CD8-positive, alpha-beta memory T cell (primary cell): ENCODE measurements around the gene TCOF1. TPM values are rescaled to one million over a fixed set of nuclear protein-coding genes. Genes with fewer than 3 reads are reported as not detected.

Source experiments
- CTCF ChIA-PET: fragments of 350-600 bp; sonication (Branson Sonifier 250); formaldehyde crosslinking; loops from one replicate; lab custom pipeline; 2021; ENCODE audit warnings: antibody characterized with exemption; lab: Charles Lee
- POLR2A ChIA-PET: fragments of 350-600 bp; sonication (Branson Sonifier 250); formaldehyde crosslinking; loops from one replicate; lab custom pipeline; 2021; ENCODE audit warnings: antibody characterized with exemption; lab: Charles Lee
- DNase-seq, 5 donors: peaks; one replicate each; pipeline versions ENCODE4 v3.0.0 to v3.0.0-alpha.2; 2020 to 2022; ENCODE audit warnings: mixed read lengths in 1 of 5
- H3K27ac ChIP-seq: one replicate; pipeline ENCODE4 v1.7.0; 2013; ENCODE audit warnings: low read depth, mild to moderate bottlenecking, low read length, moderate library complexity
- H3K27me3 ChIP-seq: 2 replicates; pipeline ENCODE4 v1.7.0; 2013; ENCODE audit warnings: low read length, mild to moderate bottlenecking; ENCODE audit not compliant: insufficient read depth, poor library complexity, severe bottlenecking
- H3K36me3 ChIP-seq: 2 replicates; pipeline ENCODE4 v1.7.0; 2013; ENCODE audit warnings: mild to moderate bottlenecking, low read length, moderate library complexity; ENCODE audit not compliant: insufficient read depth
- H3K4me1 ChIP-seq: 2 replicates; pipeline ENCODE4 v1.7.0; 2013; ENCODE audit warnings: mild to moderate bottlenecking, low read length, moderate library complexity; ENCODE audit not compliant: insufficient read depth
- H3K4me3 ChIP-seq: 2 replicates; pipeline ENCODE4 v1.7.0; 2013; ENCODE audit warnings: mild to moderate bottlenecking, low read length
- H3K9me3 ChIP-seq: 2 replicates; pipeline ENCODE4 v1.7.0; 2013; ENCODE audit warnings: mild to moderate bottlenecking, low read length
- H3K27ac Mint-ChIP-seq, 8 donors: one replicate each; pipeline ENCODE4 v1.8.0; 2020 to 2021; ENCODE audit warnings: mixed read lengths in 8 of 8, mild to moderate bottlenecking in 6 of 8, inconsistent platforms in 3 of 8, moderate library complexity in 3 of 8
- H3K27me3 Mint-ChIP-seq, 2 donors: one replicate each; pipeline ENCODE4 v1.8.0; 2020 to 2021; ENCODE audit warnings: mixed read lengths in 2 of 2, mild to moderate bottlenecking in 1 of 2, moderate library complexity in 1 of 2
- H3K36me3 Mint-ChIP-seq, 3 donors: one replicate each; pipeline ENCODE4 v1.8.0; 2020 to 2021; ENCODE audit warnings: mixed read lengths in 3 of 3, inconsistent platforms in 1 of 3, mild to moderate bottlenecking in 1 of 3
- H3K4me1 Mint-ChIP-seq, 3 donors: one replicate each; pipeline ENCODE4 v1.8.0; 2020 to 2021; ENCODE audit warnings: mixed read lengths in 3 of 3, inconsistent platforms in 1 of 3, mild to moderate bottlenecking in 1 of 3
- H3K4me3 Mint-ChIP-seq, 7 donors: one replicate each; pipeline ENCODE4 v1.8.0; 2020 to 2021; ENCODE audit warnings: mixed read lengths in 7 of 7, mild to moderate bottlenecking in 6 of 7, moderate library complexity in 4 of 7, inconsistent platforms in 2 of 7
- H3K9me3 Mint-ChIP-seq, 5 donors: one replicate each; pipeline ENCODE4 v1.8.0; 2020 to 2022; ENCODE audit warnings: mixed read lengths in 5 of 5, mild to moderate bottlenecking in 3 of 5, moderate library complexity in 2 of 5, inconsistent platforms in 1 of 5
- polyA plus RNA-seq: library from polyadenylated mRNA; unstranded; fragments of 300-500 nt; fragmentation: Illumina TruSeq; gene quantifications from one replicate; pipeline ENCODE4 v1.2.3, GENCODE V29; 2021
- total RNA-seq, 2 experiments: library from RNA; stranded (reverse); gene quantifications; one replicate each; pipeline ENCODE4 v1.2.3, GENCODE V29; 2021

TCOF1 gene
- total and polyA plus RNA-seq, 3 experiments from 2014 or later, result 33.1 to 120 (median 116) TPM

GRCh38 chr5:150391064-150391834 lies 33.8 kb downstream of the TCOF1 start:
- Histone ChIP-seq H3K27ac (no peak overlapping the region), H3K9me3 (no peaks in the 10 kb centered on the region), H3K36me3 (peaks cover 74% of the 10 kb centered on the region), H3K27me3 (no peaks in the 10 kb centered on the region), H3K4me1 (no peaks in the 10 kb centered on the region), H3K4me3 (no peak overlapping the region)
- Mint-ChIP-seq H3K27me3 (no peaks in the 10 kb centered on the region), H3K27ac (peak overlapping the region in 4 of 8 donors; percentile 8 to 70 (median 18)), H3K4me1 (no peaks in the 10 kb centered on the region), H3K36me3 (peaks cover 0 to 93% (median 12%) of the 10 kb centered on the region in 3 donors), H3K4me3 (no peak overlapping the region), H3K9me3 (no peaks in the 10 kb centered on the region)
- CTCF ChIA-PET, result interaction anchor here (2.9 kb wide), 1 partner anchor 40 kb away, joined by 6 read pairs; no protein-coding TSS in a partner anchor
- no peak for DNase-seq
- POLR2A ChIA-PET, result no interaction called here

- no peaks in the 10 kb centered on the region for H3K4me1 Mint-ChIP-seq
- no peaks in the 10 kb centered on the region for H3K9me3 Mint-ChIP-seq
- no peak overlapping the region for H3K4me3 Mint-ChIP-seq
- H3K27me3 ChIP-seq, result no peaks in the 10 kb centered on the region
- peaks cover 69% of the 10 kb centered on the region for H3K36me3 ChIP-seq
- no peaks in the 10 kb centered on the region for H3K9me3 ChIP-seq
- no peak overlapping the region for H3K27ac ChIP-seq
- H3K4me1 ChIP-seq, result no peaks in the 10 kb centered on the region
- POLR2A ChIA-PET, result no interaction called here
- no peak overlapping the region for H3K4me3 ChIP-seq
- DNase-seq, result no peak
- H3K36me3 Mint-ChIP-seq, result peaks cover 0 to 92% (median 12%) of the 10 kb centered on the region in 3 donors
- H3K27me3 Mint-ChIP-seq, result no peaks in the 10 kb centered on the region
- peak overlapping the region in 4 of 8 donors; percentile 8 to 77 (median 46) for H3K27ac Mint-ChIP-seq
- CTCF ChIA-PET, result interaction anchor here (2.9 kb wide), 1 partner anchor 41 kb away, joined by 6 read pairs; no protein-coding TSS in a partner anchor
Observed at GRCh38 chr5:150391986-150392385, 34.5 kb downstream of the TCOF1 start.

- Mint-ChIP-seq H3K27me3 (no peaks in the 10 kb centered on the region), H3K4me1 (no peaks in the 10 kb centered on the region), H3K4me3 (no peak overlapping the region), H3K36me3 (peaks cover 0 to 92% (median 12%) of the 10 kb centered on the region in 3 donors), H3K9me3 (no peaks in the 10 kb centered on the region), H3K27ac (peak overlapping the region in 4 of 8 donors; percentile 17 to 91 (median 46))
- no peak overlapping the region for H3K27ac ChIP-seq
- no peaks in the 10 kb centered on the region for H3K27me3 ChIP-seq
- no peak for DNase-seq
- CTCF ChIA-PET, result no interaction called here
- H3K9me3 ChIP-seq, result no peaks in the 10 kb centered on the region
- no peaks in the 10 kb centered on the region for H3K4me1 ChIP-seq
- H3K4me3 ChIP-seq, result no peak overlapping the region
- POLR2A ChIA-PET, result no interaction called here
- H3K36me3 ChIP-seq, result peaks cover 62% of the 10 kb centered on the region
Observed at GRCh38 chr5:150392680-150393079, 35.2 kb downstream of the TCOF1 start.

GRCh38 chr5:150393096-150393645 lies 35.7 kb downstream of the TCOF1 start:
- no peak for DNase-seq
- Mint-ChIP-seq H3K27ac (peak overlapping the region in 6 of 8 donors; percentile 17 to 94 (median 75)), H3K36me3 (peaks cover 0 to 89% (median 12%) of the 10 kb centered on the region in 3 donors), H3K27me3 (no peaks in the 10 kb centered on the region), H3K4me1 (peaks cover 0 to 2% (median 0%) of the 10 kb centered on the region in 3 donors), H3K9me3 (no peaks in the 10 kb centered on the region), H3K4me3 (no peak overlapping the region)
- POLR2A ChIA-PET, result no interaction called here
- CTCF ChIA-PET, result no interaction called here
- no peak overlapping the region for H3K27ac ChIP-seq
- no peaks in the 10 kb centered on the region for H3K9me3 ChIP-seq
- peaks cover 58% of the 10 kb centered on the region for H3K36me3 ChIP-seq
- H3K4me1 ChIP-seq, result no peaks in the 10 kb centered on the region
- H3K27me3 ChIP-seq, result no peaks in the 10 kb centered on the region
- no peak overlapping the region for H3K4me3 ChIP-seq

GRCh38 chr5:150394131-150394530 lies 36.6 kb downstream of the TCOF1 start:
- ChIA-PET CTCF (no interaction called here), POLR2A (no interaction called here)
- no peaks in the 10 kb centered on the region for H3K4me1 ChIP-seq
- Mint-ChIP-seq H3K27ac (peak overlapping the region in 3 of 8 donors; percentile 17 to 57 (median 20)), H3K4me3 (no peak overlapping the region), H3K4me1 (peaks cover 0 to 11% (median 0%) of the 10 kb centered on the region in 3 donors), H3K9me3 (no peaks in the 10 kb centered on the region), H3K36me3 (peaks cover 0 to 89% (median 11%) of the 10 kb centered on the region in 3 donors), H3K27me3 (no peaks in the 10 kb centered on the region)
- no peak overlapping the region for H3K27ac ChIP-seq
- DNase-seq, result no peak
- H3K27me3 ChIP-seq, result no peaks in the 10 kb centered on the region
- H3K9me3 ChIP-seq, result no peaks in the 10 kb centered on the region
- peaks cover 64% of the 10 kb centered on the region for H3K36me3 ChIP-seq
- no peak overlapping the region for H3K4me3 ChIP-seq

GRCh38 chr5:150394912-150395687 lies 37.6 kb downstream of the TCOF1 start:
- Mint-ChIP-seq H3K9me3 (no peaks in the 10 kb centered on the region), H3K36me3 (peaks cover 0 to 89% (median 10%) of the 10 kb centered on the region in 3 donors), H3K4me3 (no peak overlapping the region), H3K27ac (peak overlapping the region in 5 of 8 donors; percentile 5 to 84 (median 55)), H3K27me3 (peaks cover 0 to 4% of the 10 kb centered on the region in 2 donors), H3K4me1 (peaks cover 0 to 21% (median 0%) of the 10 kb centered on the region in 3 donors)
- Histone ChIP-seq H3K4me1 (no peaks in the 10 kb centered on the region), H3K27me3 (no peaks in the 10 kb centered on the region), H3K36me3 (peaks cover 63% of the 10 kb centered on the region), H3K27ac (no peak overlapping the region), H3K9me3 (no peaks in the 10 kb centered on the region), H3K4me3 (no peak overlapping the region)
- CTCF ChIA-PET, result interaction anchor here (1.0 to 3.4 kb wide), 3 partner anchors 12 to 41 kb away, joined by 3 to 13 read pairs (median 4); partner anchors contain the start of gene CD74
- no peak for DNase-seq
- POLR2A ChIA-PET, result interaction anchor here (0.7 kb wide), 1 partner anchor 31 kb away, joined by 4 read pairs; no protein-coding TSS in a partner anchor

GRCh38 chr5:150395688-150395975 lies 38.1 kb downstream of the TCOF1 start:
- ChIA-PET POLR2A (interaction anchor here (0.7 kb wide), 1 partner anchor 30 kb away, joined by 4 read pairs; no protein-coding TSS in a partner anchor), CTCF (interaction anchor here (1.0 to 3.4 kb wide), 3 partner anchors 11 to 40 kb away, joined by 3 to 13 read pairs (median 4); partner anchors contain the start of gene CD74)
- Mint-ChIP-seq H3K27me3 (peaks cover 0 to 4% of the 10 kb centered on the region in 2 donors), H3K36me3 (peaks cover 0 to 89% (median 13%) of the 10 kb centered on the region in 3 donors), H3K27ac (peak overlapping the region in 6 of 8 donors; percentile 18 to 84 (median 60)), H3K4me3 (no peak overlapping the region), H3K9me3 (no peaks in the 10 kb centered on the region), H3K4me1 (peaks cover 0 to 26% (median 0%) of the 10 kb centered on the region in 3 donors)
- Histone ChIP-seq H3K9me3 (no peaks in the 10 kb centered on the region), H3K27ac (no peak overlapping the region), H3K4me3 (no peak overlapping the region), H3K36me3 (peaks cover 65% of the 10 kb centered on the region), H3K4me1 (no peaks in the 10 kb centered on the region), H3K27me3 (no peaks in the 10 kb centered on the region)
- DNase-seq, result no peak
